Activated B cell treated with CpG ODN at 0.5 μM for 24 hours (primary cell): ENCODE data around the gene RELT. TPM values are rescaled to one million over a fixed set of nuclear protein-coding genes. Genes with fewer than 3 reads are reported as not detected.

Experiments used
- ATAC-seq: fragments of 200-7000 bp; cut with Tn5 transposase; one replicate; pipeline ENCODE4 v1.10.0; 2021; ENCODE audit warnings: low read depth, mild to moderate bottlenecking, moderate library complexity
- CTCF ChIA-PET: fragments of 350-600 bp; sonication (Branson Sonifier 250); formaldehyde crosslinking; loops from one replicate; lab custom pipeline; 2021; ENCODE audit warnings: antibody characterized with exemption; lab: Charles Lee
- POLR2A ChIA-PET: fragments of 350-600 bp; sonication (Branson Sonifier 250); formaldehyde crosslinking; loops from one replicate; lab custom pipeline; 2021; ENCODE audit warnings: antibody characterized with exemption; lab: Charles Lee
- DNase-seq: peaks from one replicate; pipeline ENCODE4 v3.0.0; 2022
- H3K27ac Mint-ChIP-seq: one replicate; pipeline ENCODE4 v1.8.0; 2020; ENCODE audit warnings: mixed read lengths
- H3K27me3 Mint-ChIP-seq: one replicate; pipeline ENCODE4 v1.8.0; 2021; ENCODE audit warnings: mixed read lengths
- H3K36me3 Mint-ChIP-seq: one replicate; pipeline ENCODE4 v1.8.0; 2021; ENCODE audit warnings: low read depth, mixed read lengths
- H3K4me1 Mint-ChIP-seq: one replicate; pipeline ENCODE4 v1.8.0; 2021; ENCODE audit warnings: mixed read lengths
- H3K4me3 Mint-ChIP-seq: one replicate; pipeline ENCODE4 v1.8.0; 2020; ENCODE audit warnings: mild to moderate bottlenecking, mixed read lengths
- H3K9me3 Mint-ChIP-seq: one replicate; pipeline ENCODE4 v1.8.0; 2020; ENCODE audit warnings: mixed read lengths
- CTCF ChIP-seq: fragments of 200-600 bp; IDR thresholded peaks from one replicate; pipeline ENCODE4 v1.8.0; 2022; ENCODE audit warnings: antibody characterized with exemption, mild to moderate bottlenecking
- intact Hi-C: fragments of 100-400 bp; cut with micrococcal nuclease; formaldehyde crosslinking; loops from one replicate; pipeline ENCODE4 v1.15.1; 2024
- total RNA-seq: library from RNA; stranded (reverse); gene quantifications from 2 replicates; pipeline ENCODE4 v1.2.3, GENCODE V29; 2022

Gene RELT
- total RNA-seq, 1 donor from 2014 or later: 90.1 TPM

GRCh38 chr11:73414977-73415651, 38.9 kb downstream of the RELT start:
- H3K4me3 Mint-ChIP-seq: no peak overlapping the region
- H3K27me3 Mint-ChIP-seq: no peaks in the 10 kb centered on the region
- H3K9me3 Mint-ChIP-seq: no peaks in the 10 kb centered on the region
- no peak for TF ChIP-seq CTCF
- peaks cover 49% of the 10 kb centered on the region for H3K36me3 Mint-ChIP-seq
- peak overlapping the region; percentile 14 for H3K27ac Mint-ChIP-seq
- ATAC-seq (no peak), DNase-seq (no peak)
- peaks cover 4% of the 10 kb centered on the region for H3K4me1 Mint-ChIP-seq
- ChIA-PET POLR2A (no interaction called here), CTCF (interaction anchor here (0.9 to 1.3 kb wide), 3 partner anchors 12 to 79 kb away, joined by 3 to 4 read pairs (median 3); no protein-coding TSS in a partner anchor)
- intact Hi-C loops: no loop called here

- Mint-ChIP-seq H3K9me3 (no peaks in the 10 kb centered on the region), H3K27ac (no peak overlapping the region), H3K4me1 (peaks cover 4% of the 10 kb centered on the region), H3K4me3 (no peak overlapping the region), H3K27me3 (no peaks in the 10 kb centered on the region), H3K36me3 (peaks cover 49% of the 10 kb centered on the region)
- no peak for ATAC-seq
- DNase-seq: no peak
- TF ChIP-seq CTCF: no peak
- ChIA-PET CTCF (interaction anchor here (0.9 kb wide), 1 partner anchor 80 kb away, joined by 3 read pairs; no protein-coding TSS in a partner anchor), POLR2A (interaction anchor here (1.0 kb wide), 1 partner anchor 10 kb away, joined by 4 read pairs; no protein-coding TSS in a partner anchor)
- intact Hi-C loops: no loop called here
These were observed 39.8 kb downstream of the RELT start for GRCh38 chr11:73415854-73416615.

- intact Hi-C loops: no loop called here
- Mint-ChIP-seq H3K27ac (no peak overlapping the region), H3K36me3 (peaks cover 44% of the 10 kb centered on the region), H3K4me3 (no peak overlapping the region), H3K4me1 (peaks cover 4% of the 10 kb centered on the region), H3K27me3 (no peaks in the 10 kb centered on the region), H3K9me3 (no peaks in the 10 kb centered on the region)
- ATAC-seq (no peak), DNase-seq (no peak)
- ChIA-PET CTCF (no interaction called here), POLR2A (interaction anchor here (1.0 kb wide), 1 partner anchor 11 kb away, joined by 4 read pairs; no protein-coding TSS in a partner anchor)
- TF ChIP-seq CTCF: no peak
These were observed 40.6 kb downstream of the RELT start for GRCh38 chr11:73416786-73417185.

- H3K9me3 Mint-ChIP-seq: no peaks in the 10 kb centered on the region
- no peaks in the 10 kb centered on the region for H3K27me3 Mint-ChIP-seq
- DNase-seq (no peak), ATAC-seq (no peak)
- intact Hi-C loops: no loop called here
- TF ChIP-seq CTCF: no peak
- CTCF ChIA-PET: interaction anchor here (1.6 kb wide), 1 partner anchor 69 kb away, joined by 4 read pairs; no protein-coding TSS in a partner anchor
- peaks cover 29% of the 10 kb centered on the region for H3K36me3 Mint-ChIP-seq
- H3K4me3 Mint-ChIP-seq: no peak overlapping the region
- H3K27ac Mint-ChIP-seq: no peak overlapping the region
- POLR2A ChIA-PET: interaction anchor here (0.6 kb wide), 1 partner anchor 705 kb away, joined by 5 read pairs; no protein-coding TSS in a partner anchor
- peaks cover 2% of the 10 kb centered on the region for H3K4me1 Mint-ChIP-seq
These were observed 43.9 kb downstream of the RELT start for GRCh38 chr11:73420136-73420535.

GRCh38 chr11:73422886-73423285, 46.7 kb downstream of the RELT start:
- Mint-ChIP-seq H3K4me1 (peaks cover 2% of the 10 kb centered on the region), H3K27ac (no peak overlapping the region), H3K9me3 (no peaks in the 10 kb centered on the region), H3K27me3 (no peaks in the 10 kb centered on the region), H3K36me3 (peaks cover 28% of the 10 kb centered on the region), H3K4me3 (no peak overlapping the region)
- ChIA-PET POLR2A (no interaction called here), CTCF (interaction anchor here (1.8 kb wide), 1 partner anchor 10 kb away, joined by 4 read pairs; no protein-coding TSS in a partner anchor)
- no peak for TF ChIP-seq CTCF
- intact Hi-C loops: no loop called here
- ATAC-seq: no peak
- DNase-seq: no peak
